ENCODE results near the gene SLX4IP.
"Not testable (repeated sequence)": the region's sequence is repeated elsewhere in the genome, so short reads cannot be mapped to it uniquely, and the experiment has no call there.

The SLX4IP gene

DNA sequence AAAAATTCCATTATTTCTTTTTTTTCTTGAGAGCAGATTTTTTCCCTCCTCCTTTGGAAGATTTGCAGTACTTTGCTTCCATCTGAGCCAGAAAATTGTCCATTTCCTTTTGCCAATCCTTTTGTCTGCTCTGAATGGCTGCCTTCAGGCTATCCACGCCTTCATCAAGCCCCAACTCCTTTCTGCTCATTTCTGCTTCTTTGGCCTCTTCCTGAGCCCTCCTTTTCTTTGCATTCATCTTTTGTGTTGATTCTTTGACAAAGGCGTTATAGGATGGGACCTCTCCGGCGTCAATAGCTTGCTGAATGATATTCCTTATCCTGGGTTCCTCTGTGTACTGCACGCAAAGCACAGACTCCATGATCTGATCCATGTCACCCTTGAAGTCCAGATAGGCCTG is 178.3 kb downstream of the SLX4IP start:
- not testable (repeated sequence) for DNase-seq

DNA sequence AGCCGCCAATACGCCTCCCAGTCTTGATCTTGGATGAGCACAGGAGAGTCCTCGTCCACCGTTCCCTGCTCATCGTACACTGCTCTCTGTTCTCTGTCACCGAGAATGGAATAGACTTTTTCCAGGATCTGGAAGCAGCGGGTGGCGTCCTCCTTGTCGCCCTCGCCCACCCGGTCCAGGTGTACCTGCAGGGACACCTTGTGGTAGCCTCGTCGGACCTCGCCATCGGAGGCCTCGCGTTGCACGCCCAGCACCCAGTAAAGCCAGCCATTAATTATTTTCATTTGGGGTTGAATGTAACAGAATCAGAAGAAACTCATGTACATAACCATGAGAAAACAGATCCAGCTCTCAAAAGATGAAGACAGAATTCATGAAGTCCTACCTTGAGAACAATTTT is 178.8 kb downstream of the SLX4IP start:
- DNase-seq = no peak

GRCh38 chr20:10616212-10616611 is 181.1 kb downstream of the SLX4IP start:
- DNase-seq = no peak

DNA sequence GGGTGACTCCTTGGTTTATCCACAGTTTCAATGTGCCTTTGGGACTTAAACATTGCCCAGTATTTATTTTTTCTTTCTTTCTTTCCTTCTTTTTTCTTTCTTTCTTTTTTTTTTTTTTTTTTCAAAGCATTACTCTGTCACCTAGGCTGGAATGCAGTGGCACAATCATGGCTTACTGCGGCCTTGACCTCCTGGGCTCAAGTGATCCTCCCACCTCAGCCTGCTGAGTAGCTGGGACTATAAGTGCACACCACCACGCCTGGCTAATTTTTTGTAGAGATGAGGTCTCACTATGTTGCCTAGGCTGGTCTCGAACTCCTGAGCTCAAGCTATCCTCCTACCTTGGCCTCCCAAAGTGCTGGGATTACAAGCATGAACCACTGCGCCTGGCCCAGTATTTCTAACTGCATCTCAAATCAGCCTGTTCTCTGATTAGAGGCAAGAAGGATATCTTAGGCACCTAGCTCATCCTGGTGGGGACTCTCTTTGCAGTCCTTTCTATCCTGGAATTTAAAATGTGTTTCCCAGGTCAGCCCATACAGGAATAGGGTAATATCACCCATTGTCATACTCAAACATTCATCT is 182.5 kb downstream of the SLX4IP start:
- not testable (repeated sequence) for DNase-seq

DNA sequence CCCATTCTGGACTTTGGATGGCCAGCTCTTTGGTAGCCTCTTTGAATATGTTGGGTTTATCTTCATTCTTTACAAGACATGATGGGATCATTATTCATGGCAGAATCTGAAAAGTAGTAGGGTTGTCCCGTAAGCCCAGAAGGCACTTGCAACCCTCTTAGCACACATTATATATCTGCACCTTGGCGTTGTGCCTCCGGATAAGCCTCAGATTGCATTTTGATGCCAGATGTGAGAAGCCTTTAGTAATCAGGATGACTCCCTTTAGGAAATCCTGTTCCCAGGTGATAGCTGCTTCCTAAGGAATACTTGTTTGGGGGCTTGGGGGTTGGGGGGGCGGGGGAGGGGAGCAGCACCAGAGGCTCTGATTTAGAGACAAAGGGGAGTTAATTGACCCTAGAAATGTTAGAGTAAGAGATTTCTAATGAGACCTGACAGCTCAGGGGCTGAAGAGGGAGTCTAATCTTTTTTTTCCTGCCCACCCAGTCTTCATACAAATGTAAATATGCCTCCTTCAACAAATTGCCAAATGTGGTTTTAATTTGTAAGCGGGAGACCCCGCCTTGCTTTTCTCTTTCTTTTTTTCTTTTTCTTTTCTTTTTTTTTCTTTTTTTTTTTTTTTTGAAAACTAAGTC is 183.6 kb downstream of the SLX4IP start:
- no peak for DNase-seq

DNA sequence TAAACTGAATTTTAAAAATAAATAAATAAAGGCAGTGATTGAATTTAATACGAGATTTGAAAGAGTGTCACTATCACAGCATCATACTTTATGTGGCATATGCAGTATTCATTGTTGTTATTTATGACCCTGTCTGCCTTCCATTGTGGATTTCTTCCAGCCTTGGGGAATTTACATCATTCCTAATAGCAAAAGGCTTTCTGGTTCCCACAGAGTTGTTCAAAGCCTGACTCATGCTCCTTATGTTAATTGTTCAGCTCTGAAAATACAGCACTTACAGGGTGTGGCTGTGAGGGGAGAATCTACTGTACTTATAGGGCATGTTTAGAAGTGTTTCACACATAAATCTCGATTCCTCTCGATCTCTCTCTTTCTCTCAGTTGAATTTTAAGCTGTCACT is 184.3 kb downstream of the SLX4IP start:
- no peak for DNase-seq

GRCh38 chr20:10621149-10621548 is 186.0 kb downstream of the SLX4IP start:
- no peak for DNase-seq

GRCh38 chr20:10622657-10623418 is 187.7 kb downstream of the SLX4IP start:
- DNase-seq = no peak

DNA sequence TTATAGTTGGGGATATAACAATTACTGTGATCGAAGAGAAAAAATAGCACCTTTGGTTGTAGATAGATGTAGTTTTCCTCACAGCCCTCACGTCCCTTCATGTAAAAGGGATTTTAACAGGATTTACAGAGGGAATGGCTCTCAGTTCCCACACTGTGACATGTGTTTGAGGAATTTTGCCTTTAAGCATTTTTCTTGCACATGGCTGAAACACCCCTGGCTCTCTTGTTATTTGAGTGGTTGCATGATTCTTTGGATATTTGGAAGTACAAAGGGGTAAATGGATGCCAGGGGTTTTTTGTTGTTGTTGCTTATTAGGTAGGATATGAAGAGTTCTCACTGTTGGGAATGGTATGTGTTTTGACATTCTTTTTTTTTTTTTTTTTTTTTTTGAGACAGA is 190.5 kb downstream of the SLX4IP start:
- DNase-seq = no peak

DNA sequence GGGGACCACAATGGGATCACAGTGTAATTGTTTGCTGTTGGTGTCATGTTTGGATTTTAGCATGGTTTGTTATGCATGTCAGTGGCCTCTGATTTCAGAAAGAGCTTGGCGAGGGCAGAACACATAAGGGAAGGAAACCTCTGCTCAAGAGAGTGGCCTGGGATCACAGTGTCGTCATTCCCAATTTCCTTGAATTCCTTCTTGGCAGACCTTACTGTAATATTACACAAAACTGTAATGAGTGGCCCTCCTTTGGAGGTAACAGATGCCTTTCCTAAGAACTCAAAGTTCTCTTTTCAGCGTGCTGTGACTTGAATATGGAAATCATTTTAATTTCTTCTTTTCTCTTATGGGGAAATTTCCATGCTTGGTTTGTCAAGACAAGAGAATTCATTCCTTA is 191.8 kb downstream of the SLX4IP start:
- DNase-seq = no peak

DNA sequence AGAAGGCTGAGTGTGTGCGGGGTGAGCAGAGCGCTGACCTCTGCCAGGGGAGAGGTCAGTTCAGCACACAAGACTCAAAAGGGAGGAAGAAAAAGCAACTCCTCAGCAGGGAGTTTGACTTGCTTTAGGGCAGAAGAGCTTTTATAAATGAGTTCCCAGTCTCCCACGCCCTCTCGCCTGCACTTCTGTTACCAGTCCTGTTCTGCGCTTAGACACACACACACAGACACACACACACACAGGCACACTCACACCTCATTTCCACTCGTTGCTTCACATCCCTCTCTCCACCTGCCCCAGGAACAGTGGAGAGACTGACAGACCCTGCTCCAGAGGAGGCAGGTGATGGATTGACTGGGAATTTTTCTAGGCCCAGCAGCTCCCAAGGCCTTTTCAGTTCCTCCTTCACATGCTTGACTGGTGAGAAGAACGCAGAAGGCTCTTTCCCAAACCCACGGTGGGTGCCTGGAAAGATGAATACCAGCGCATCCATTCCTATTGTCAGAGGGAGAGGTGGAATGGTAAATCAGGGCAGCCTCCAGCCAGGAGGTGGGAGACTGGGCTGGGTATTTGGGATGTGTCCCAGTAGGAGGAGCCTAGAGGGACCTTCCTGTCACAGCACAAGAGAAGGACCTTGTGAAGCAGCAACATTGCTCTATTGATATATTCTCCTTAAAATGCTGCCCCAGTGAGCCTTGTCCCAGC is 195.0 kb downstream of the SLX4IP start:
- DNase-seq = no peak

- no peak for DNase-seq
Observed at GRCh38 chr20:10631126-10631525, 196.0 kb downstream of the SLX4IP start.

- DNase-seq = no peak
Observed at GRCh38 chr20:10632721-10633509, 197.8 kb downstream of the SLX4IP start.

- no peak for DNase-seq
Observed at GRCh38 chr20:10633718-10634117, 198.6 kb downstream of the SLX4IP start.

GRCh38 chr20:10634211-10634610 is 199.1 kb downstream of the SLX4IP start:
- no peak for DNase-seq

DNA sequence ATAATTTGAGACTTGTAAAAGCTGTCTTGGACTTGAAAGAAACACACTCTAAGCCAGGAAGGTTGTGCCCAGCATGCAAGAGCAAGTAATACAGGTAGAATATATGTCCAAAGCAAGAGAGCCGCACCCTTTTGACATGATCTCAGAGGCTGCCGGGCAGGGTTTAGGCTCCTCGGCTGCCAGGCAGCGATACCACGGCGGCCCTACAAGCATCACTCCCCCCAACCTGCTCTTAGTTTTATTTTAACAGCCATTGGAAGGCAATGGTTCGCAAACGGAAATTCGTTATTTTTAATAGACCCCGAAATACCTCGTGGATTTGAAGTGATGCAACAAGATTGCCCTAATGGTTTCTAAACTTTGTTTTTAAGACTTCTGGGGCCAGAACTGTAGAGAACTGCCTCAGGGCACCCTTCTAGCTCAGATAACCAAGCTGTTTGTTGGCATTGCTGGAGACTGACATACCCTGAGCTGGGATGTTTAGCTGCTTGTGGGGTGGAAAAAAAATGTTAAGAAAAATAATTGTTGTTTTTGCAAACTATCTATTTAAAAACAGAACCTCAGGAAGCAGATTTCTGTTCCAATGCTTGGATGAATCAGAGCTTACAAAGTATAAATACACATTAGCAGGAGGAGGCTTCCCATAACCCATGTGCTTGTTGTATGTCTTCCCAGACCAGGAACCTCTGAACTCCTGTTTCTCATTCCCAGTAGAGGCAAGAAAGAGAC is 199.7 kb downstream of the SLX4IP start:
- no peak for DNase-seq

DNA sequence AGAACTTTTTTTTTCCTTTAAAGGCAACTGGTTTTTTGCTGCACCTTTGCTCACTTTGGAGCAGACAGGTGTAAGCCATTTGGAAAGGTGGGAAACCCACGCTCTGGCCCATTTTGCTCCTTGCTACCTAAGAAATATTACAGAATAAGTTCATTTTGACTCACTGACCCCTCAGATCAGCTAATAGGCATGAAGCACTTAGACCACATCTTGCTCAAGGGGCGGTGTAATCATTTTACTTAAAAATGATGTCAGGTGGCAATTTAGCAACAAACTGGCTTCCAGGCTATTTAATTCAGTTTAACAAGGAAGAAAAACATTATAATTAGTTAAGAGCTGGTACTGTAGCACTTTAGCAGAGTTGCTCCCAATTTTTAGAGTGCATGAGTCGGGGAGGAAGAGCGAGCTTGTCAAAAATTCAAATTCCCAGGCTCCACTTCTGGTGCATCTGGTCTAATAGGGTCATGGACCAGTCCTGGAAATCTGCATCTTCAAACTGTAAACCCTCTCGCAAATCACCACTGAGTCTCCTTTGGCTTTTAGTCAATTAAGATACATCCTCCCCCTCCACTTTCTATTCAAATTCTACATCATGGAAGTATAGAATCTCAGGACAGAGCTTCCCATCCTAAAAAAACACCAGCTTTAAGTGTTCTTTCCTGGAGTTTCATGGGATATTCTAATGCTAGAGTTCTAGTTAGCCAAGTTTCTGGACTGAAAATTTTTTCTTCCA is 200.5 kb downstream of the SLX4IP start:
- DNase-seq = no peak

- no peak for DNase-seq
Observed at GRCh38 chr20:10636326-10636818, 201.3 kb downstream of the SLX4IP start.

GRCh38 chr20:10637031-10637559 is 202.0 kb downstream of the SLX4IP start:
- DNase-seq = no peak

DNA sequence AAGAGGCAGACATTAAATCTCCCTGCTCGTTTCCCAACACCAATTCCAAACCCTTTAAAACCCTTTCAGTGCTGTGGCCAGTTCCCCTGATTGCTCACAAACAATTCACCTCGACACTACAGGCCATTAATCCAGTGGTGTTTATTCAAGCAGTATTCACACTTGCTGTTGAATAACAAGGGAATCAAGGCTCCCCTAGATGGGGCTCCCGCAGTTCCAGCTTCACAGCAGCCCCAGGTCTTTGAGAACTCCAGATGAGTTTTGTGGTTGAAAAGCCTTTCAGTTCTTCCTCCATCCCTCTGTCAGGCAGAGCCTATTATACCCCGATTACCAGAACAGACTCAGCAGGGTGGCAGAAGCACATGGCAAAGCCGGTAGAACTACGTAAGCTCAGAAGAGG is 202.5 kb downstream of the SLX4IP start:
- DNase-seq = no peak
